Astrocyte (in vitro differentiated cells and primary cell): ENCODE measurements around the gene LRMDA. TPM values are rescaled to one million over a fixed set of nuclear protein-coding genes. Genes with fewer than 3 reads are reported as not detected.
"Not testable (repeated sequence)": the region's sequence is repeated elsewhere in the genome, so short reads cannot be mapped to it uniquely, and the experiment has no call there.

Source experiments
- DNase-seq: peaks from one replicate; pipeline ENCODE4 v3.0.0-alpha.2; 2010; ENCODE audit warnings: low read depth
- FAIRE-seq: peaks from 2 replicates; lab custom pipeline; 2011; peaks lifted over from hg19 to GRCh38; lab: Jason Lieb, UNC
- H2AFZ ChIP-seq: 2 replicates; pipeline ENCODE4 v1.6.0; 2012; ENCODE audit warnings: low read depth, low read length, inconsistent platforms
- H3K27ac ChIP-seq: 2 replicates; pipeline ENCODE4 v1.5.1; 2011; ENCODE audit warnings: low read depth, low read length, inconsistent platforms
- H3K27me3 ChIP-seq: 2 replicates; pipeline ENCODE4 v1.6.0; 2011; ENCODE audit warnings: low read length, inconsistent platforms; ENCODE audit not compliant: insufficient read depth
- H3K36me3 ChIP-seq: 2 replicates; pipeline ENCODE4 v1.5.1; 2011; ENCODE audit warnings: low read length, inconsistent platforms; ENCODE audit not compliant: insufficient read depth
- H3K4me1 ChIP-seq: 2 replicates; pipeline ENCODE4 v1.5.1; 2011; ENCODE audit warnings: low read length, inconsistent platforms; ENCODE audit not compliant: insufficient read depth
- H3K4me2 ChIP-seq: 2 replicates; pipeline ENCODE4 v1.6.0; 2012; ENCODE audit warnings: low read length, inconsistent platforms
- H3K4me3 ChIP-seq: 2 replicates; pipeline ENCODE4 v1.5.1; 2011; ENCODE audit warnings: low read depth, mild to moderate bottlenecking, low read length, inconsistent platforms; ENCODE audit not compliant: insufficient read depth
- H3K79me2 ChIP-seq: 2 replicates; pipeline ENCODE4 v1.6.0; 2012; ENCODE audit warnings: mild to moderate bottlenecking, low read length, inconsistent platforms; ENCODE audit not compliant: insufficient read depth
- H3K9ac ChIP-seq: 2 replicates; pipeline ENCODE4 v1.6.0; 2012; ENCODE audit warnings: mild to moderate bottlenecking, low read length, inconsistent platforms
- H3K9me3 ChIP-seq: 2 replicates; pipeline ENCODE4 v1.5.1; 2012; ENCODE audit warnings: low read depth, mild to moderate bottlenecking, low read length, inconsistent platforms; ENCODE audit not compliant: insufficient read depth
- H4K20me1 ChIP-seq: 2 replicates; pipeline ENCODE4 v1.6.0; 2012; ENCODE audit warnings: low read length, inconsistent platforms; ENCODE audit not compliant: insufficient read depth
- H3K27ac Mint-ChIP-seq: one replicate; pipeline ENCODE4 v1.8.0; 2021; ENCODE audit warnings: mild to moderate bottlenecking, mixed read lengths; ENCODE audit not compliant: unreplicated experiment
- H3K27me3 Mint-ChIP-seq: one replicate; pipeline ENCODE4 v1.8.0; 2021; ENCODE audit warnings: low read depth, mixed read lengths; ENCODE audit not compliant: unreplicated experiment
- H3K36me3 Mint-ChIP-seq: one replicate; pipeline ENCODE4 v1.8.0; 2021; ENCODE audit warnings: low read depth, mixed read lengths; ENCODE audit not compliant: unreplicated experiment
- H3K4me1 Mint-ChIP-seq: one replicate; pipeline ENCODE4 v1.8.0; 2021; ENCODE audit warnings: low read depth, mixed read lengths; ENCODE audit not compliant: unreplicated experiment
- H3K4me3 Mint-ChIP-seq: one replicate; pipeline ENCODE4 v1.8.0; 2021; ENCODE audit warnings: mild to moderate bottlenecking, moderate library complexity, mixed read lengths; ENCODE audit not compliant: unreplicated experiment
- H3K9me3 Mint-ChIP-seq: one replicate; pipeline ENCODE4 v1.8.0; 2021; ENCODE audit warnings: mild to moderate bottlenecking, mixed read lengths; ENCODE audit not compliant: unreplicated experiment
- EZH2 ChIP-seq: IDR thresholded peaks from 2 replicates; pipeline ENCODE4 v1.6.1; 2012; ENCODE audit warnings: mild to moderate bottlenecking, low read length, inconsistent platforms; ENCODE audit not compliant: insufficient read depth
- total RNA-seq: library from RNA; stranded (reverse); gene quantifications from 2 replicates; pipeline ENCODE4 v1.2.1, GENCODE V29; 2021
- TF ChIP-seq, protein P1 (sequence below): IDR thresholded peaks from 2 replicates; pipeline ENCODE4 v1.5.1; 2011; ENCODE audit warnings: low read depth, mild to moderate bottlenecking, inconsistent platforms, low read length, moderate library complexity; ENCODE audit not compliant: insufficient read depth

The LRMDA gene
- total RNA-seq, 1 donor from 2014 or later = 2.7 TPM

DNA sequence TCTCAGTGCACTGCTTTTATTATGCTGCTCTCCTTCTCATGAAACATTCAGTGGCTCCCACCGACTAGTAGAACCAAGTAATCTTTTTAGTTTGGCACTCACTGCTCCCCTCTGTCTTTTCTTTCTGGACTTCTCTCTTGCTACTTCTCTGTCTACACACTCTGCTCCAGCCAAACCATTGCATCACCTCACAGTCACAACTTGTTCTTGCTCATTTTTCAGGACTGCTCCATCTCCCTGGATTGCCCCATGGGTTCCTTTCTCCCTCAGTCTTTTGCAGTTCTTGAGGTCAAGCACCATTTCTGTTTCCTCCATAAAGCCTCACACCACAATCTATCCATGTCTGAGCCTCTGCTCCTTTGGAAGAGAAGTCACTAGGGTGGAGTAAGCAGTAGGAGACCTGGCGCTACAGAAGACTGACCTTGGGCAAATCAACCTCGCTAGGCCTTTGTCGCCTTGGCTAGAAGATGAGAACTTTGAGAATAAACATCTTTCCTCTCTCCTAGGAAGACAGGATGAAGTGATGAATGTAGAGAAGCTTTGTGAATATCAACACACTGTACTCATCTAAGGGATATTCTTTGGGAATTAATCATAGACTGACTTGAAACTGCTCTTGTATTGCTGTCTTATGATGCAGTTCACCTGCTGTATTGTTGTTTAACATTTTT lies 186.2 kb downstream of the LRMDA start:
- H3K9ac ChIP-seq = no peak overlapping the region
- peaks cover 7% of the 10 kb centered on the region for H3K27me3 ChIP-seq
- TF ChIP-seq, protein P1, sequence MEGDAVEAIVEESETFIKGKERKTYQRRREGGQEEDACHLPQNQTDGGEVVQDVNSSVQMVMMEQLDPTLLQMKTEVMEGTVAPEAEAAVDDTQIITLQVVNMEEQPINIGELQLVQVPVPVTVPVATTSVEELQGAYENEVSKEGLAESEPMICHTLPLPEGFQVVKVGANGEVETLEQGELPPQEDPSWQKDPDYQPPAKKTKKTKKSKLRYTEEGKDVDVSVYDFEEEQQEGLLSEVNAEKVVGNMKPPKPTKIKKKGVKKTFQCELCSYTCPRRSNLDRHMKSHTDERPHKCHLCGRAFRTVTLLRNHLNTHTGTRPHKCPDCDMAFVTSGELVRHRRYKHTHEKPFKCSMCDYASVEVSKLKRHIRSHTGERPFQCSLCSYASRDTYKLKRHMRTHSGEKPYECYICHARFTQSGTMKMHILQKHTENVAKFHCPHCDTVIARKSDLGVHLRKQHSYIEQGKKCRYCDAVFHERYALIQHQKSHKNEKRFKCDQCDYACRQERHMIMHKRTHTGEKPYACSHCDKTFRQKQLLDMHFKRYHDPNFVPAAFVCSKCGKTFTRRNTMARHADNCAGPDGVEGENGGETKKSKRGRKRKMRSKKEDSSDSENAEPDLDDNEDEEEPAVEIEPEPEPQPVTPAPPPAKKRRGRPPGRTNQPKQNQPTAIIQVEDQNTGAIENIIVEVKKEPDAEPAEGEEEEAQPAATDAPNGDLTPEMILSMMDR = no peak
- TF ChIP-seq EZH2 = no peak
- peaks cover 4% of the 10 kb centered on the region for H3K4me1 Mint-ChIP-seq
- H3K27ac ChIP-seq = no peak overlapping the region
- no peaks in the 10 kb centered on the region for H3K9me3 Mint-ChIP-seq
- no peaks in the 10 kb centered on the region for H3K36me3 Mint-ChIP-seq
- H3K27ac Mint-ChIP-seq = no peak overlapping the region
- H3K4me3 Mint-ChIP-seq = no peak overlapping the region
- H4K20me1 ChIP-seq = no peaks in the 10 kb centered on the region
- H3K27me3 Mint-ChIP-seq = peaks cover 9% of the 10 kb centered on the region
- no peak for DNase-seq
- no peak for FAIRE-seq
- no peaks in the 10 kb centered on the region for H3K36me3 ChIP-seq
- H3K79me2 ChIP-seq = no peaks in the 10 kb centered on the region
- H3K9me3 ChIP-seq = no peaks in the 10 kb centered on the region
- H3K4me1 ChIP-seq = no peaks in the 10 kb centered on the region
- no peak overlapping the region for H3K4me3 ChIP-seq
- H2AFZ ChIP-seq = no peak overlapping the region
- no peak overlapping the region for H3K4me2 ChIP-seq

DNA sequence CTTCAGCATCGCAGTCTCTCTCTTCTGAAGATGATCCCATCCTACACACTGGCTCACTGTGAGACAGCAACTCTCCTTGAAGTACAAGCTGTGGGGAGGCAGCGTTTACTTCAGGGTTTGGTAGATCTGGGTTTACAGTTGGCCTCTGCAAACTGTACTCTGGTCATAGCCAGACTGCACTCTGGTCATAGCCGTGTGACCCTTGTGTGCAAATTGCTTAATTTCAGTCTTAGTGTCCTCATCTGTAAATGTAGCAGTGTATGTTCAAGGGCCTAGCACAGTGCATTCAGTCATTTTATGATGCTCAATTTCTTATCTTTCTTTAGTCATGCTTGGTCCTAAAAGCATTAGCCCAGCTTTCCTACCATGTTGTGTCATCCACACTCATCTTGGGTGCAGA lies 188.2 kb downstream of the LRMDA start:
- Histone ChIP-seq H3K27me3 (peaks cover 14% of the 10 kb centered on the region), H3K9ac (no peak overlapping the region), H3K9me3 (no peaks in the 10 kb centered on the region), H3K4me3 (no peak overlapping the region), H3K4me2 (no peak overlapping the region), H3K27ac (no peak overlapping the region), H3K36me3 (no peaks in the 10 kb centered on the region), H4K20me1 (no peaks in the 10 kb centered on the region), H3K4me1 (no peaks in the 10 kb centered on the region), H3K79me2 (no peaks in the 10 kb centered on the region), H2AFZ (no peak overlapping the region)
- DNase-seq (no peak), FAIRE-seq (no peak)
- H3K27me3 Mint-ChIP-seq = peaks cover 9% of the 10 kb centered on the region
- H3K4me1 Mint-ChIP-seq = no peaks in the 10 kb centered on the region
- H3K36me3 Mint-ChIP-seq = no peaks in the 10 kb centered on the region
- TF ChIP-seq, protein P1 = no peak
- no peak overlapping the region for H3K4me3 Mint-ChIP-seq
- H3K9me3 Mint-ChIP-seq = no peaks in the 10 kb centered on the region
- no peak overlapping the region for H3K27ac Mint-ChIP-seq

GRCh38 chr10:75620356-75620755 lies 188.9 kb downstream of the LRMDA start:
- Histone ChIP-seq H3K4me3 (no peak overlapping the region), H4K20me1 (no peaks in the 10 kb centered on the region), H3K36me3 (no peaks in the 10 kb centered on the region), H2AFZ (no peak overlapping the region), H3K9me3 (no peaks in the 10 kb centered on the region), H3K27me3 (peaks cover 19% of the 10 kb centered on the region), H3K4me2 (no peak overlapping the region), H3K9ac (no peak overlapping the region), H3K27ac (no peak overlapping the region), H3K4me1 (no peaks in the 10 kb centered on the region), H3K79me2 (no peaks in the 10 kb centered on the region)
- TF ChIP-seq EZH2 = no peak
- TF ChIP-seq, protein P1 = no peak
- H3K27ac Mint-ChIP-seq = no peak overlapping the region
- no peak overlapping the region for H3K4me3 Mint-ChIP-seq
- no peaks in the 10 kb centered on the region for H3K4me1 Mint-ChIP-seq
- DNase-seq (no peak), FAIRE-seq (no peak)
- H3K9me3 Mint-ChIP-seq = no peaks in the 10 kb centered on the region
- no peaks in the 10 kb centered on the region for H3K36me3 Mint-ChIP-seq
- H3K27me3 Mint-ChIP-seq = peaks cover 9% of the 10 kb centered on the region

DNA sequence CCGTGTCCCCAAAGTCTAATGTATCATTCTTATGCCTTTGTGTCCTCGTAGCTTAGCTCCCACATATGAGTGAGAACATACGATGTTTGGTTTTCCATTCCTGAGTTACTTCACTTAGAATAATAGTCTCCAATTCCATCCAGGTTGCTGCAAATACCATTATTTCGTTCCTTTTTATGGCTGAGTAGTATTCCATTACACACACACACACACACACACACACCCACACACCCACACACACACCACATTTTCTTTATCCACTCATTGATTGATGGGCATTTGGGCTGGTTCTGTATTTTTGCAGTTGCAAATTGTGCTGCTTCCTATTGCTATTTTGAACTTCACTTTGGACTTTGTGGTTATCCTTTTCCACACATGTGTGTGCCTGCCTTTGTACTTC lies 189.6 kb downstream of the LRMDA start:
- H3K4me1 Mint-ChIP-seq, H3K27ac ChIP-seq, FAIRE-seq, H2AFZ ChIP-seq, H3K4me2 ChIP-seq, H3K9ac ChIP-seq, H3K27me3 Mint-ChIP-seq, H3K79me2 ChIP-seq, H4K20me1 ChIP-seq, H3K27ac Mint-ChIP-seq, H3K4me3 ChIP-seq, H3K4me3 Mint-ChIP-seq, DNase-seq, H3K9me3 Mint-ChIP-seq, H3K36me3 ChIP-seq, H3K9me3 ChIP-seq, H3K4me1 ChIP-seq, H3K36me3 Mint-ChIP-seq: not testable (repeated sequence)
- peaks cover 20% of the 10 kb centered on the region for H3K27me3 ChIP-seq
